Activated naive CD4-positive, alpha-beta T cell treated with anti-CD3 and anti-CD28 coated beads, Interleukin-2, amount 50 U/mL, for 24 hours (primary cell): ENCODE measurements around the gene FSD1.
"Not testable (repeated sequence)": the region's sequence is repeated elsewhere in the genome, so short reads cannot be mapped to it uniquely, and the experiment has no call there.

Source experiments
- H3K27ac Mint-ChIP-seq: one replicate; pipeline ENCODE4 v1.8.0; 2021; ENCODE audit warnings: mild to moderate bottlenecking, mixed read lengths
- H3K27me3 Mint-ChIP-seq: one replicate; pipeline ENCODE4 v1.8.0; 2021; ENCODE audit warnings: mixed read lengths
- H3K36me3 Mint-ChIP-seq: one replicate; pipeline ENCODE4 v1.8.0; 2021; ENCODE audit warnings: mixed read lengths
- H3K4me1 Mint-ChIP-seq: one replicate; pipeline ENCODE4 v1.8.0; 2021; ENCODE audit warnings: mixed read lengths
- H3K4me3 Mint-ChIP-seq: one replicate; pipeline ENCODE4 v1.8.0; 2021; ENCODE audit warnings: mild to moderate bottlenecking, mixed read lengths
- H3K9me3 Mint-ChIP-seq: one replicate; pipeline ENCODE4 v1.8.0; 2021; ENCODE audit warnings: mixed read lengths

FSD1 gene

DNA sequence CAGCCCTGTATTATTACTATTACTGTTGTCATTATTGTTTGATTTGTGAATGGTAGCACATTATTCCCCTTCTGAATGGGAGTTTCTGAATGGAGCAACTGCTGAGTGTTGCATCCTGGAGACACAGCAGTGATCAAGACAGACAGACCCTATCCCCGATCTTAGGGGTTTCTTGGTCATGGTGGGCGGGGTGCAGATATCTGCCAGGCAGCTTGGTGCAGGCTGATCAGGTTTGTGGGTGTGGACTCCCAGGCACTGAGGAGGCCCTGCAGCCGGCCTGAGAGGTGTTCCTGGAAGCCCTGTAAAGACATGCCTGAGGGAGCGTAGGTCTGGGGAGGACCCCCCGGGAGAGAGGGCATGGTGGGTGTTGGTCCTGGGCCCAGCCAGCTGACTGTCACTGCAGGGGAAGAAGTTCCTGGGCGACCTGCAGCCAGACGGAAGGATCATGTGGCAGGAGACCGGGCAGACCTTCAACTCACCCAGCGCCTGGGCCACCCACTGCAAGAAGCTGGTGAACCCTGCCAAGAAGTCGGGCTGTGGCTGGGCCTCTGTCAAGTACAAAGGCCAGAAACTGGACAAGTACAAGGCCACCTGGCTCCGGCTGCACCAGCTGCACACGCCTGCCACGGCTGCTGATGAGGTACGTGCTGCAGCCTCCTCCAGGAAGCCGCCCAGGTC is 41.1 kb downstream of the FSD1 start:
- H3K27ac Mint-ChIP-seq: no peak overlapping the region
- H3K36me3 Mint-ChIP-seq: peaks cover 3% of the 10 kb centered on the region
- peak overlapping the region; percentile 58 for H3K4me3 Mint-ChIP-seq
- H3K27me3 Mint-ChIP-seq: no peaks in the 10 kb centered on the region
- H3K4me1 Mint-ChIP-seq: peaks cover 22% of the 10 kb centered on the region
- H3K9me3 Mint-ChIP-seq: no peaks in the 10 kb centered on the region

DNA sequence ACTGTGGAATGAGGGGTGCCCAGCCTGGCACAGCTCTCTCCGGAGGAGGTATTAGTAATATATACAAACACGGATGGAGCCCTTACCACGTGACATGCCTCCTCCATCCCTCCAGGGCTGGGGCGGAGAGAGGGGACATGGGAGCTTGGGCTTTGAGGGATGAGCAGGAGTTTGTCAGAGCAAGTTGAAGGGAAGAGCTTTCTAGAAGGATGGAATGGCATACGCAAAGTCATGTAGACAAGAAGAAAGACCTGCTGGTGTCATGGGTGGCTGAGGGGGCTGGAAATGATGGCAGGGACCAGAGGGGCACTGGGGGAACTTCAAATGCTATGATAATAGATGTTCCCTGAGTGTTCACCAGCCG is 41.6 kb downstream of the FSD1 start:
- Mint-ChIP-seq H3K27ac (peak overlapping the region; percentile 46), H3K4me1 (peaks cover 22% of the 10 kb centered on the region), H3K9me3 (no peaks in the 10 kb centered on the region), H3K4me3 (no peak overlapping the region), H3K27me3 (no peaks in the 10 kb centered on the region), H3K36me3 (peaks cover 3% of the 10 kb centered on the region)

DNA sequence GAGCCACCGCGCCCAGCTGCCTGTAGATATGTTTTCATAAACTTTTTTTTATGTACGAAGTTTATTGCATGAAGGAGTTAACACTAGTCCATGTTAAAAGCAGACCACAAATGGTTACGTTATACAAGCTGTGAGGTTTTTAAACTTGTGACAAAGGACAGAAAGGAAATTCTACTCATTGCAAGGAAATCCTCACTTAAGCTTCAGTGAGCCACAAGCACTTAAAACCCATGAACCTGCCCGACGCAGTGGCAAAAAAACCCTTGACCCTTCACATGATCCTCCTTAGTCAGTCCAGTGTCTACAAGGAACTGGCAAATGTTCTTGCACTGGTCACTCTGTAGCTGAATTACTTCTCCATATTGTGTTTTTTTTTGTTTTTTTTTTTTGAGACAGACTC is 43.1 kb downstream of the FSD1 start:
- Mint-ChIP-seq H3K27ac (no peak overlapping the region), H3K4me3 (no peak overlapping the region), H3K9me3 (no peaks in the 10 kb centered on the region), H3K36me3 (peaks cover 3% of the 10 kb centered on the region), H3K4me1 (peaks cover 17% of the 10 kb centered on the region), H3K27me3 (no peaks in the 10 kb centered on the region)

DNA sequence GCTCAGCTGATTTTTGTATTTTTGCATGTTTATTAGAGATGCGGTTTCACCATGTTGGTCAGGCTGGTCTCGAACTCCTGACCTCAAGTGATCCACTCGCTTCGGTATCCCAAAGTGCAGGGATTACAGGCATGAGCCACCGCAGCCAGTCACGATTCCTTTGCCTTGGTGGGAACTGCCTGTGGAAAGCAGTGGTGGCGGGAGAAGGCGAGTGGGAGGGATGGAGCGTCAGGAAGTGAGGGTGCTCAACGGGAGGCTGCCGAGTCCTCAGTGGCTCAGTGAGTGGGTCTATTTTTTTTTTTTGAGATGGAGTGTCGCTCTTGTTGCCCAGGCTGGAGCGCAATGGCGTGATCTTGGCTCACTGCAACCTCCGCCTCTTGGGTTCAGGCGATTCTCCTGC is 44.8 kb downstream of the FSD1 start:
- H3K4me1 Mint-ChIP-seq: peaks cover 10% of the 10 kb centered on the region
- H3K27me3 Mint-ChIP-seq, H3K4me3 Mint-ChIP-seq, H3K36me3 Mint-ChIP-seq, H3K9me3 Mint-ChIP-seq, H3K27ac Mint-ChIP-seq: not testable (repeated sequence)

DNA sequence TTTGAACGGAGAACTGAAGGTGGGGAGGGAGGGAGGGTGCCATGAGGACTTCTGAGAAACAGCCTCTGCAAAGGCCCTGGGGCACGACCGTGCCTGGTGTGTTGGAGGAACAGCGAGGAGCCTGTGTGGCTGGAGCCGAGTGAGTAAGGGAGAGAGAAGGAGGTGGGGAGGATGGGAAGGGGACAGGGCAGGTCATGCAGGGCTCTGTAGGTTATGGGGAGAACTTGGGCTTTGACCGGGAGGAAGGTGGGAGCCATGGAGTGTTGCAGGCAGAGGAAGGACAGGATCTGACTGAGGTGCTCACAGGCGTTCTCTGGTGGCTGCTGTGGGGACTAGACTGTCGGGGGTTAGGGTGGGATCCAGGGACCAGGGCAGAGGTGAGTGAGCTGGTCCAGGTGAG is 45.7 kb downstream of the FSD1 start:
- Mint-ChIP-seq H3K4me1 (peaks cover 10% of the 10 kb centered on the region), H3K36me3 (peaks cover 3% of the 10 kb centered on the region), H3K27me3 (no peaks in the 10 kb centered on the region), H3K9me3 (no peaks in the 10 kb centered on the region), H3K4me3 (no peak overlapping the region), H3K27ac (peak overlapping the region; percentile 23)

DNA sequence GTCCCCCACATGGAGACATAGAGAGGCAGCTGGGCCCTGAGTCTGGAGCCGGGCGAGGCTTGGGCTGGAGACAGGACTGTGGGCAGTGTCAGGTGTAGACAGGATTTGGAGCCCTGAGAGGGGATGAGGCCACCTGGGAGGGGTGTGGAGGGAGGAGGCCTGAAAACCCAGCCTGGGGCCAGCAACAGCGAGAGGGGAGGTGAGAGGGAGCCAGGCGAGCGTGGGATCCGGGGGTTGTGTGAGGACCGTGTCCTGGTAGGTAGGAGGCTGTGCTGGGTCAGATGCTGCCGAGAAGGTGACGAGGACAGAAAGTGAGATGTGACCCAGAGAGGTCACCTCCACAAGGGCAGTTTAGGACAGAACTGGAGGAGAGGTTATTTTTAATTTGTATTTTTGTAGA is 46.3 kb downstream of the FSD1 start:
- H3K27ac Mint-ChIP-seq: peak overlapping the region; percentile 41
- no peaks in the 10 kb centered on the region for H3K27me3 Mint-ChIP-seq
- H3K36me3 Mint-ChIP-seq: peaks cover 3% of the 10 kb centered on the region
- H3K4me1 Mint-ChIP-seq: peaks cover 7% of the 10 kb centered on the region
- no peak overlapping the region for H3K4me3 Mint-ChIP-seq
- H3K9me3 Mint-ChIP-seq: no peaks in the 10 kb centered on the region

DNA sequence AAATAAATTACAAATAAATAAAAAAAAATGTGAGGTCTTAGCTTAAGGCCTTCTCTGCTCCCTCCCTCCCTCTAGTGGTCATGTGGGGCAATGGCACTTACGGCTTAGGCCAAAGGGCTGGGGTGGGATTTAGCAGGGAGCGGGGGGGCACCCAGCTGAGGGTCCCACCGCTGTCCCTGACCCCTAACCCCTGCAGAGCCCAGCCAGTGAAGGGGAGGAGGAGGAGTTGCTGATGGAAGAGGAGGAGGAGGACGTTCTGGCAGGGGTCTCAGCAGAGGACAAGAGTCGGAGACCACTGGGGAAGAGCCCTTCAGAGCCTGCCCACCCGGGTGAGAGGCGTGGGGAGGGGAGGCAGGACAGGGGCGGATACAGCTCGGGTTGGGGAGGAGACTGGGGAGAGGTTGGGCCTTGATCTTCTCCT is 48.3 kb downstream of the FSD1 start:
- H3K27ac Mint-ChIP-seq: no peak overlapping the region
- peaks cover 4% of the 10 kb centered on the region for H3K4me1 Mint-ChIP-seq
- H3K36me3 Mint-ChIP-seq: no peaks in the 10 kb centered on the region
- H3K27me3 Mint-ChIP-seq: no peaks in the 10 kb centered on the region
- H3K9me3 Mint-ChIP-seq: no peaks in the 10 kb centered on the region
- no peak overlapping the region for H3K4me3 Mint-ChIP-seq

DNA sequence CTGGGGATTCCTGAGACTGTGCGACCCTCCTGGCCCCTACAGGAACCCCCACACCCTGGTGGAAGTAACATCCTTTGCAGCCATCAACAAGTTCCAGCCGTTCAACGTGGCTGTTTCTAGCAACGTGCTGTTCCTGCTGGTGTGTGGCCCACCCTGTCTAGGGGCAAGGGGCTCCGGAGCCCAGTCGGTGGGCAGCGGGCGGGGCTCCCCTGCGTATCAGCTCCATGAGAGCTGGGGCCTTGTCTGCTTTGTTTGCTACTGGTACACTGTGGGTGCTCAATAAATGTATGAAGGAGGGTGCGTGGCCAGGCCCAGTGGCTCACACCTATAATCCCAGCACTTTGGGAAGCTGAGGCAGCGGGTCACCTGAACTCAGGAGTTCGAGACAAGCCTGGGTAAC is 49.9 kb downstream of the FSD1 start:
- no peak overlapping the region for H3K27ac Mint-ChIP-seq
- no peak overlapping the region for H3K4me3 Mint-ChIP-seq
- peaks cover 4% of the 10 kb centered on the region for H3K4me1 Mint-ChIP-seq
- H3K27me3 Mint-ChIP-seq: no peaks in the 10 kb centered on the region
- H3K36me3 Mint-ChIP-seq: no peaks in the 10 kb centered on the region
- H3K9me3 Mint-ChIP-seq: no peaks in the 10 kb centered on the region

DNA sequence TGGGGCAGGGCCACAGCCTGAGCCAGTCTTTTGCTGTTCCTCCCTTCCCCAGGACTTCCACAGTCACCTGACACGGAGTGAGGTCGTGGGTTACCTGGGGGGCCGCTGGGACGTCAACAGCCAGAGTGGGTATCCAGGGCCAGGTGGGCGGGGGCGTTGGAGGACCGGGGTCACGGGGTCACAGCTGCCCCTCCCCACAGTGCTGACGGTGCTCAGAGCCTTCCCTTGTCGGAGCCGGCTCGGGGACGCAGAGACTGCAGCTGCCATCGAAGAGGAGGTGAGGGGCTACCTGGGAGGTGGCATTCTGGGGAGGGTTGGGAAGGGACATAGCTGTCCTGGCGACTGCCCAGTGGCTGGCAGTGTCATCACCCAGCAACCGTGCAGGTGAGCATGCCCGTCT is 50.5 kb downstream of the FSD1 start:
- Mint-ChIP-seq H3K27me3 (no peaks in the 10 kb centered on the region), H3K36me3 (no peaks in the 10 kb centered on the region), H3K4me3 (no peak overlapping the region), H3K4me1 (peaks cover 4% of the 10 kb centered on the region), H3K9me3 (no peaks in the 10 kb centered on the region), H3K27ac (no peak overlapping the region)

DNA sequence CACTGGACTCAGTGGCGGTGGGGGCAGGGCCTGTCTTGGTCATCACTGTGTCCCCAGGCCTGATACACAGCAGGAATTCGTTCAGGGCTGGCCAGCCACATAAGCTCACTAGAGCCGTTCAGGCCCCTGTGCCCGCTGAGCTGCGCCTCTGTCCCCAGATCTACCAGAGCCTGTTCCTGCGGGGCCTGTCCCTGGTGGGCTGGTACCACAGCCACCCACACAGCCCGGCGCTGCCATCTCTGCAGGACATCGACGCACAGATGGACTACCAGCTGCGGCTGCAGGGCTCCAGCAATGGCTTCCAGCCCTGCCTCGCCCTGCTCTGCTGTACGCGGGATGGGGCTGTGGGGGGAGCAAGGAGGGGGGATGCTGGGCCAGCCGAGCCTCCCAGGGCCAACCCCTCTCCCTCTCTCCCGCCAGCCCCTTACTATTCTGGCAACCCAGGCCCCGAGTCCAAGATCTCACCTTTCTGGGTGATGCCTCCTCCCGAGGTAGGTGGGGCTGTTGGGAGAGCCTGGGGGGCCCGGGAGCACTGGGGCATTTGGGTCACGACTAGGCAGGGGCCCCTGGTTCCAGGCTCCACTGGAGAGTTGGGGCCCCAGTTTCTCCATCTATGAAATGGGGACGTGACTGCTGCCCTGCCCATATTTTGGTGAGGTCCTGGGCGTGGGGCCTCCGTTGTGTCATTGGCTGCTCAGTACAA is 52.8 kb downstream of the FSD1 start:
- Mint-ChIP-seq H3K36me3 (peaks cover 2% of the 10 kb centered on the region), H3K9me3 (no peaks in the 10 kb centered on the region), H3K27ac (no peak overlapping the region), H3K27me3 (no peaks in the 10 kb centered on the region), H3K4me3 (no peak overlapping the region), H3K4me1 (peaks cover 4% of the 10 kb centered on the region)

DNA sequence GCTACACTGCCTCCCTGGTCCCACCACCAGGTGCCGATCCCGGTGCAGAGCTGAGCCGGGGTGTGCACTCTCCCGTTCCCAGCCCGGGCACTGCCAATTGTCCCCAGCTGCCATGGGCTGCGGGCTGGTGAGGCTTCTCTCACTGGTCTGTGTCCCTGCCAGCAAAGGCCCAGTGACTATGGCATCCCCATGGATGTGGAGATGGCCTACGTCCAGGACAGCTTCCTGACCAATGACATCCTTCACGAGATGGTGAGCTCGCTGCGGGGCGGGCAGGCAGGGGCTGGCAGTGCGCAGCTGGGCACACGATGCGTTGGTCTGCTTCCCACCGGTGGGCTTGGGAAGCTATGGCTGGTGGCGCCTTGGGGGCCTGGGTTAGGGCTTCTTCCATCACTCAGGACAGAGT is 53.5 kb downstream of the FSD1 start:
- Mint-ChIP-seq H3K9me3 (no peaks in the 10 kb centered on the region), H3K27ac (no peak overlapping the region), H3K27me3 (no peaks in the 10 kb centered on the region), H3K36me3 (peaks cover 2% of the 10 kb centered on the region), H3K4me1 (no peaks in the 10 kb centered on the region), H3K4me3 (no peak overlapping the region)

DNA sequence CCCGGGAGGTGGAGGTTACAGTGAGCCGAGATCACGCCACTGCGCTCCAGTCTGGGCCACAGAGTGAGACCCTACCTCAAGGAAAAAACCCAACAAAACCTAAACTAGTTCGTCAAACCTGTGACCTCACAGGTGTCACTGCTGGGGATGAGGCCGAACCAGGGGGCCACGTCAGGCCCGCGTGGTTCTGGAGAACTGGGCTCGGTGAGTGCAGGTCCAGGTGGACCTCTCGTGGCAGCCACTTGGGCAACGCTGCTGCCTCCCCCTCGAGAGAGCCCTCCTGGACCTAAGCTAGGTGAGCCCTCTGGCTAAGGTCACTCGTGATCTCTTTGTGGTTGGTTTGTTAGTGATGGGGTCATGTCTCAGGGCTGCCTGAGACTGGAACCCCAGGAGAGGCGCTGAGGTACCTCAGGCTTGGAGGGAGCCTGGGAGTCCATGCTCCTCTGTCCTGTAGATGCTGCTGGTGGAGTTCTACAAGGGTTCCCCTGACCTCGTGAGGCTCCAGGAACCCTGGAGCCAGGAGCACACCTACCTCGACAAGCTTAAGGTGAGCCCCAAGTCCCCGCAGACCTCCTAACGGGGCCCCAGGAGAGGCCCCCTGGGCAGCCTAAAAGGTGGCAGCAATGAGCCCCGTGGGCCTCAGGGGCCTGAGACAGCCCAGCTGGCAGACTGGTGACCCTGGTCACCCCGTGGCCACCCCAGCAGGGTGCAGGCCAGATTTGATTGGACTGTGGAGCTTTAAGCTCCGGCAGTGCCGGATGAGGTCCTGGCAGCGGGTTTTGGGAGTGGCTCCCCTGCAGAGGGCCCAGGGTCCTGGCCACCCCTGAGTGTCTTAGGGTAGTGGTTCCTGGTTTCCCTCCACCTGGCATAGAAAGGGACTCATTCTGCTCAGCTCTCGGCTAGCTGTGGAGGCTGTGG is 54.6 kb downstream of the FSD1 start:
- Mint-ChIP-seq H3K27me3 (no peaks in the 10 kb centered on the region), H3K27ac (no peak overlapping the region), H3K4me3 (no peak overlapping the region), H3K36me3 (peaks cover 2% of the 10 kb centered on the region), H3K4me1 (no peaks in the 10 kb centered on the region), H3K9me3 (no peaks in the 10 kb centered on the region)

DNA sequence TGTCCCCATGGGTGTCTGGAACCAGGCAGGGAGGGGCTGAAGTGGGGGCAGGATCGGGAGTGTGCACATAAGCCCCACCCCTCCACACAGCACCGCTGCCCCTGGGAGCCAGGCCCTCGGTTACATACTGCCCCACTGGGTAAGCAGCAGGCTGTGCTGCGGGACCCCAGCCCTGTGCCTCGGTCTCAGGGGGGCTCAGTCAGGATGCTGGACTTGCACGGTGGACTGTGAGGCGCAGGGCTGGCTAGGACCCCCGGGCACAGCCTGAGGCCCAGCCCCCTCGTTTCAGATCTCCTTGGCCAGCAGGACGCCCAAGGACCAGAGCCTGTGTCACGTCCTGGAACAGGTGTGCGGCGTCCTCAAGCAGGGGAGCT is 55.2 kb downstream of the FSD1 start:
- no peak overlapping the region for H3K27ac Mint-ChIP-seq
- H3K36me3 Mint-ChIP-seq: peaks cover 2% of the 10 kb centered on the region
- no peaks in the 10 kb centered on the region for H3K4me1 Mint-ChIP-seq

DNA sequence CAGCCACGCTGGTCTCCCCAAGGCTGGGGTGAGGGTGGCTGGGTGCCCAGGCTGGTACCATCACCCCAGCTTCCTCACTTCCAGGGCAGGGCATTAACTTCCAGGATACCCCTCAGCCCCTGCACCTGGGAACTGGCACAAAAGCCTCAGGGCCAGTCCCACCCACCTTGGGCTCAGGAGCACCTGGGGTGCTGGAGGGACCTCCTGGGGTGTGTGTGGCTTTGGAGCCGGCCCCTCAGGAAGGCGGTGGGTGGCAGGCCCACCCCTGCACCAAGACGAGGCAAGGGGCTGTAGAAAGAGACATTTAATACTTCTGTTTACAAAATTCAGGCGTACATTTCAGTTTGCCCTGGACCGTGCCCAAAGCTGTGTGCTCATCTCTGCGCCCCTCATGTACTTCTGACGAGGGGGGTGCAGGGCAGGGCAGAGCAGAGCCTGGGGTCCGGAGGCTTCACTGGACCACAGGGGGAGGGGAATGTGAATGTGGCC is 55.7 kb downstream of the FSD1 start:
- H3K27ac Mint-ChIP-seq: no peak overlapping the region
- H3K27me3 Mint-ChIP-seq: no peaks in the 10 kb centered on the region
- no peak overlapping the region for H3K4me3 Mint-ChIP-seq
- no peaks in the 10 kb centered on the region for H3K9me3 Mint-ChIP-seq
- H3K4me1 Mint-ChIP-seq: no peaks in the 10 kb centered on the region
- H3K36me3 Mint-ChIP-seq: peaks cover 2% of the 10 kb centered on the region

More for the DNA sequence above, 55.2 kb downstream of the FSD1 start:
- no peak overlapping the region for H3K4me3 Mint-ChIP-seq
- no peaks in the 10 kb centered on the region for H3K9me3 Mint-ChIP-seq
- no peaks in the 10 kb centered on the region for H3K27me3 Mint-ChIP-seq

DNA sequence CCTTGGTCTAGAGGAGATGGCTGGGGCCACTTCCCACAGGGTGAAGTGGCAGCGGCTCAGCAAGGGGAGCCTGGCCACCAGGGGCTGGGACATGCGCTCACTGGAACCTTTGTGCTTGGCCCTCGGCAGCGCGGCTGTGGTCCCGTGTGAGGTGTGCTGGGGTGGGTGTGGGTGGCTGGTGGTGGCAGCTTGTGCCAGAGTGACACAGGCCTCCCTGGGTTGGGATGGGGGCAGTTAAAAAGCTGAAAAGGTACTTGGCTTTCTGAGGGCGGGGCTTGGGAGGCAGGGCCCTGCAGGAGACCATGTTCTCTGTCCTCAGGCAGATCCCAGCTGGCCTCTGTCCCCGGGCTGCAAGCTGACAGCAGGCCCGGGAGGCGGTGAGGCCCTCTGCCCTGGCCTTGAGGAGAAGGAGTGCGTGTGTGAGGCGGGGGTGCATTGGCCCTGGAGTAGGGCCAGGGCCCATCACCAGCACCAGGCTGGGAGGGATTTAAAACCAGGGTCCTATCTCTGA is 56.3 kb downstream of the FSD1 start:
- Mint-ChIP-seq H3K9me3 (no peaks in the 10 kb centered on the region), H3K27ac (no peak overlapping the region), H3K27me3 (no peaks in the 10 kb centered on the region), H3K36me3 (peaks cover 2% of the 10 kb centered on the region), H3K4me1 (no peaks in the 10 kb centered on the region), H3K4me3 (no peak overlapping the region)
